Activated naive CD8-positive, alpha-beta T cell (primary cell): ENCODE data around the gene KDM4E.
"Not testable (repeated sequence)": the region's sequence is repeated elsewhere in the genome, so short reads cannot be mapped to it uniquely, and the experiment has no call there.

Source experiments
- H3K27ac Mint-ChIP-seq: one replicate; pipeline ENCODE4 v1.8.0; 2021; ENCODE audit warnings: mixed read lengths
- H3K27me3 Mint-ChIP-seq: one replicate; pipeline ENCODE4 v1.8.0; 2021; ENCODE audit warnings: mixed read lengths
- H3K36me3 Mint-ChIP-seq: one replicate; pipeline ENCODE4 v1.8.0; 2021; ENCODE audit warnings: mixed read lengths
- H3K4me1 Mint-ChIP-seq: one replicate; pipeline ENCODE4 v1.8.0; 2021; ENCODE audit warnings: low read depth, mixed read lengths
- H3K4me3 Mint-ChIP-seq: one replicate; pipeline ENCODE4 v1.8.0; 2021; ENCODE audit warnings: mild to moderate bottlenecking, mixed read lengths
- H3K9me3 Mint-ChIP-seq: one replicate; pipeline ENCODE4 v1.8.0; 2021; ENCODE audit warnings: low read depth, mixed read lengths

The KDM4E gene

GRCh38 chr11:95035316-95035715, 10.3 kb downstream of the KDM4E start:
- H3K4me1 Mint-ChIP-seq, result no peaks in the 10 kb centered on the region
- H3K27me3 Mint-ChIP-seq, result peaks cover 17% of the 10 kb centered on the region
- H3K27ac Mint-ChIP-seq, result no peak overlapping the region
- H3K36me3 Mint-ChIP-seq, result peaks cover 3% of the 10 kb centered on the region
- no peaks in the 10 kb centered on the region for H3K9me3 Mint-ChIP-seq
- no peak overlapping the region for H3K4me3 Mint-ChIP-seq

- not testable (repeated sequence) for H3K36me3 Mint-ChIP-seq, H3K27ac Mint-ChIP-seq, H3K9me3 Mint-ChIP-seq, H3K4me1 Mint-ChIP-seq
- Mint-ChIP-seq H3K27me3 (peaks cover 27% of the 10 kb centered on the region), H3K4me3 (peak overlapping the region; percentile 65)
Observed at GRCh38 chr11:95037356-95038035, 12.4 kb downstream of the KDM4E start.

DNA sequence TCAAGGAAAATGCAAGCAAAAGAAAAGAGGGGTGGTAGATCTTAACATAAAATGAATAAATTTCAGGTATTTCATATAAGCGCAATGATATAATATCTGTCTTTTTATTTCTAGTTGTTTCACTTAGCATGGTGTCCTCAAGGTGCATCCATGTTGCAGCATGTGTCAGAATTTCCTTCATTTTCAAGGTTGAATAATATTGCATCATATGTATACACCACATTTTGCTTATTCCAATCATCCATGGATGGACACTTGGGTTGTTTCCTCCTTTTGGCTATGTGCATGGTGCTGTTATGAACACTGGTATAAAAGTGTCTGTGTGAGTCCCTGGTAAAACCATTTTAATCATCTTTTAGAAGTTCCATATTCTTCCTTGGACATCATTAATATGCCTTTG, 17.2 kb downstream of the KDM4E start:
- H3K27me3 Mint-ChIP-seq, result peaks cover 33% of the 10 kb centered on the region
- no peak overlapping the region for H3K27ac Mint-ChIP-seq
- peaks cover 5% of the 10 kb centered on the region for H3K36me3 Mint-ChIP-seq
- no peaks in the 10 kb centered on the region for H3K9me3 Mint-ChIP-seq
- H3K4me1 Mint-ChIP-seq, result no peaks in the 10 kb centered on the region
- no peak overlapping the region for H3K4me3 Mint-ChIP-seq

GRCh38 chr11:95042906-95043305, 17.8 kb downstream of the KDM4E start:
- Mint-ChIP-seq H3K4me1 (no peaks in the 10 kb centered on the region), H3K36me3 (peaks cover 5% of the 10 kb centered on the region), H3K27ac (no peak overlapping the region), H3K9me3 (no peaks in the 10 kb centered on the region), H3K27me3 (peaks cover 34% of the 10 kb centered on the region), H3K4me3 (no peak overlapping the region)

- H3K36me3 Mint-ChIP-seq, result peaks cover 2% of the 10 kb centered on the region
- peaks cover 30% of the 10 kb centered on the region for H3K27me3 Mint-ChIP-seq
- H3K9me3 Mint-ChIP-seq, result no peaks in the 10 kb centered on the region
- H3K4me3 Mint-ChIP-seq, result no peak overlapping the region
- H3K27ac Mint-ChIP-seq, result no peak overlapping the region
- no peaks in the 10 kb centered on the region for H3K4me1 Mint-ChIP-seq
Observed at GRCh38 chr11:95044010-95044409, 19.0 kb downstream of the KDM4E start.

- Mint-ChIP-seq H3K4me3 (no peak overlapping the region), H3K27ac (no peak overlapping the region), H3K4me1 (no peaks in the 10 kb centered on the region), H3K9me3 (no peaks in the 10 kb centered on the region), H3K36me3 (peaks cover 2% of the 10 kb centered on the region), H3K27me3 (peaks cover 34% of the 10 kb centered on the region)
Observed at GRCh38 chr11:95045812-95046211, 20.8 kb downstream of the KDM4E start.

- not testable (repeated sequence) for H3K4me3 Mint-ChIP-seq, H3K4me1 Mint-ChIP-seq, H3K9me3 Mint-ChIP-seq, H3K36me3 Mint-ChIP-seq, H3K27ac Mint-ChIP-seq
- H3K27me3 Mint-ChIP-seq, result peaks cover 36% of the 10 kb centered on the region
Observed at GRCh38 chr11:95049122-95049521, 24.1 kb downstream of the KDM4E start, which contains the start of gene KDM4F. KDM4F (plus strand) TSS chr11:95049422.

GRCh38 chr11:95050595-95051202, 25.6 kb downstream of the KDM4E start:
- Mint-ChIP-seq H3K27ac (no peak overlapping the region), H3K4me1 (no peaks in the 10 kb centered on the region), H3K27me3 (peaks cover 30% of the 10 kb centered on the region), H3K36me3 (no peaks in the 10 kb centered on the region), H3K9me3 (no peaks in the 10 kb centered on the region), H3K4me3 (no peak overlapping the region)

DNA sequence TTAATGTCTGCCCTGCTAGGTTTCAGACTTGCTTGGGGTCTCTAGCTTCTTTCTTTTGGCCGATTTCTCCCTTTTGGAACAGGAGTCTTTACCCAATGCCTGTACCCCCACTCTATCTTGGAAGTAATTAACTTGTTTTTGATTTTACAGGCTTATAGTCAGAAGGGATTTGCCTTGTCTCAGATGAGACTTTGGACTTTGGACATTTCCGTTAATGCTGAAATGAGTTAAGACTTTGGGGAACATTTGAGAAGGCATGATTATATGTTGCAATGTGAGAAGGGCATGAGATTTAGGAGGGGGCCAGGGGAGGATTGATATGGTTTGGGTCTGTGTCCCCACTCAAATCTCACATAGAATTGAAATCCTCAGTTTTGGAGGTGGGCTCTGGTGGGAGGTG, 29.3 kb downstream of the KDM4E start:
- H3K4me3 Mint-ChIP-seq, result no peak overlapping the region
- no peaks in the 10 kb centered on the region for H3K36me3 Mint-ChIP-seq
- no peak overlapping the region for H3K27ac Mint-ChIP-seq
- H3K27me3 Mint-ChIP-seq, result peaks cover 23% of the 10 kb centered on the region
- H3K4me1 Mint-ChIP-seq, result no peaks in the 10 kb centered on the region
- H3K9me3 Mint-ChIP-seq, result no peaks in the 10 kb centered on the region

GRCh38 chr11:95055283-95055897, 30.3 kb downstream of the KDM4E start:
- Mint-ChIP-seq H3K27ac (no peak overlapping the region), H3K4me3 (no peak overlapping the region), H3K4me1 (no peaks in the 10 kb centered on the region), H3K27me3 (peaks cover 24% of the 10 kb centered on the region), H3K36me3 (no peaks in the 10 kb centered on the region), H3K9me3 (no peaks in the 10 kb centered on the region)

- H3K4me3 Mint-ChIP-seq, result no peak overlapping the region
- no peaks in the 10 kb centered on the region for H3K4me1 Mint-ChIP-seq
- H3K9me3 Mint-ChIP-seq, result no peaks in the 10 kb centered on the region
- H3K27ac Mint-ChIP-seq, result no peak overlapping the region
- H3K27me3 Mint-ChIP-seq, result peaks cover 17% of the 10 kb centered on the region
- H3K36me3 Mint-ChIP-seq, result no peaks in the 10 kb centered on the region
Observed at GRCh38 chr11:95057959-95058358, 32.9 kb downstream of the KDM4E start.

- Mint-ChIP-seq H3K27ac (no peak overlapping the region), H3K9me3 (no peaks in the 10 kb centered on the region), H3K4me1 (no peaks in the 10 kb centered on the region), H3K27me3 (peaks cover 12% of the 10 kb centered on the region), H3K4me3 (no peak overlapping the region), H3K36me3 (no peaks in the 10 kb centered on the region)
Observed at GRCh38 chr11:95058621-95059020, 33.6 kb downstream of the KDM4E start.

DNA sequence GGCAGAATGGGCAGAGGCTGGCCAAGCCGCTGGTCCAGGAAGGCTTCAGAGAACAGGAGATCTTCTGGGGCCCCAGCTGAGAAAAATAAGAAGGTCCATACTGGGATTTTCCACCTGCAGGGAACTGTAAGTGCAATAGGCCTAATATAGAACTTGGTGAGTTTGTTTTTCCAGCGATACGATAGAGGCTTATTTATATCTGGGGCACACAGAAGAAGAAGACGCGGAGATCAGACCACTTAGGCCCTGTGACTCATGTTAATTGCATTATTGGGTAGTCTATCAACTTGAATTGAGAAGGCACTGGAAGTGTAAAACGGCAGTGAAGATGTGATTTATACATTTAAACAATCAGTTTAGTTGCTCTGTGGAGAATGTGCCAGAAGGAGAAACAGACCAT, 34.0 kb downstream of the KDM4E start:
- Mint-ChIP-seq H3K27me3 (peaks cover 8% of the 10 kb centered on the region), H3K27ac (no peak overlapping the region), H3K9me3 (no peaks in the 10 kb centered on the region), H3K4me3 (no peak overlapping the region), H3K4me1 (no peaks in the 10 kb centered on the region), H3K36me3 (no peaks in the 10 kb centered on the region)

- Mint-ChIP-seq H3K27ac (no peak overlapping the region), H3K27me3 (no peaks in the 10 kb centered on the region), H3K4me1 (peaks cover 13% of the 10 kb centered on the region), H3K36me3 (peaks cover 2% of the 10 kb centered on the region), H3K4me3 (no peak overlapping the region), H3K9me3 (no peaks in the 10 kb centered on the region)
Observed at GRCh38 chr11:95065336-95065735, 40.3 kb downstream of the KDM4E start.

- peaks cover 2% of the 10 kb centered on the region for H3K36me3 Mint-ChIP-seq
- peak within 1 kb of the TSS; percentile 98 for H3K27ac Mint-ChIP-seq
- H3K4me1 Mint-ChIP-seq, result peaks cover 26% of the 10 kb centered on the region
- no peaks in the 10 kb centered on the region for H3K27me3 Mint-ChIP-seq
- H3K9me3 Mint-ChIP-seq, result no peaks in the 10 kb centered on the region
- peak within 1 kb of the TSS; percentile 98 for H3K4me3 Mint-ChIP-seq
Observed at GRCh38 chr11:95066716-95067038, 41.6 kb downstream of the KDM4E start, which contains the start of gene SRSF8. SRSF8 (plus strand) TSS chr11:95066919; CDS start chr11:95067227, 308 bp downstream.
